Neural crest cell (in vitro differentiated cells): ENCODE data around the gene SYT8. TPM values are rescaled to one million over a fixed set of nuclear protein-coding genes. Genes with fewer than 3 reads are reported as not detected.

Source experiments
- DNase-seq: peaks from one replicate; pipeline ENCODE4 v3.0.0; 2021; ENCODE audit warnings: low read depth, mixed read lengths, low spot score
- H3K27ac Mint-ChIP-seq: one replicate; pipeline ENCODE4 v1.8.0; 2021; ENCODE audit warnings: mild to moderate bottlenecking, mixed read lengths; ENCODE audit not compliant: unreplicated experiment
- H3K27me3 Mint-ChIP-seq: 2 replicates; pipeline ENCODE4 v1.8.0; 2021; ENCODE audit warnings: low read depth, mild to moderate bottlenecking, mixed read lengths
- H3K36me3 Mint-ChIP-seq: 2 replicates; pipeline ENCODE4 v1.8.0; 2021; ENCODE audit warnings: low read depth, mild to moderate bottlenecking, mixed read lengths
- H3K4me1 Mint-ChIP-seq: 2 replicates; pipeline ENCODE4 v1.8.0; 2021; ENCODE audit warnings: mixed read lengths
- H3K4me3 Mint-ChIP-seq: one replicate; pipeline ENCODE4 v1.8.0; 2021; ENCODE audit warnings: mild to moderate bottlenecking, mixed read lengths
- H3K9me3 Mint-ChIP-seq: 2 replicates; pipeline ENCODE4 v1.8.0; 2021; ENCODE audit warnings: mixed read lengths
- total RNA-seq: library from RNA; stranded (reverse); gene quantifications from 2 replicates; pipeline ENCODE4 v1.2.1, GENCODE V29; 2021
- TF ChIP-seq, protein P1 (sequence below): fragments of 200-600 bp; sonication (generic); conservative IDR thresholded peaks from 2 replicates; pipeline ENCODE4 v1.5.0; 2021; ENCODE audit warnings: antibody characterized with exemption, mild to moderate bottlenecking

The SYT8 gene
- total RNA-seq, 1 donor from 2014 or later, result not detected

GRCh38 chr11:1864831-1865665, 30.3 kb downstream of the SYT8 start:
- H3K36me3 Mint-ChIP-seq, result no peaks in the 10 kb centered on the region
- no peak overlapping the region for H3K27ac Mint-ChIP-seq
- no peak for DNase-seq
- H3K27me3 Mint-ChIP-seq, result peaks cover 2% of the 10 kb centered on the region
- no peaks in the 10 kb centered on the region for H3K9me3 Mint-ChIP-seq
- TF ChIP-seq, protein P1, sequence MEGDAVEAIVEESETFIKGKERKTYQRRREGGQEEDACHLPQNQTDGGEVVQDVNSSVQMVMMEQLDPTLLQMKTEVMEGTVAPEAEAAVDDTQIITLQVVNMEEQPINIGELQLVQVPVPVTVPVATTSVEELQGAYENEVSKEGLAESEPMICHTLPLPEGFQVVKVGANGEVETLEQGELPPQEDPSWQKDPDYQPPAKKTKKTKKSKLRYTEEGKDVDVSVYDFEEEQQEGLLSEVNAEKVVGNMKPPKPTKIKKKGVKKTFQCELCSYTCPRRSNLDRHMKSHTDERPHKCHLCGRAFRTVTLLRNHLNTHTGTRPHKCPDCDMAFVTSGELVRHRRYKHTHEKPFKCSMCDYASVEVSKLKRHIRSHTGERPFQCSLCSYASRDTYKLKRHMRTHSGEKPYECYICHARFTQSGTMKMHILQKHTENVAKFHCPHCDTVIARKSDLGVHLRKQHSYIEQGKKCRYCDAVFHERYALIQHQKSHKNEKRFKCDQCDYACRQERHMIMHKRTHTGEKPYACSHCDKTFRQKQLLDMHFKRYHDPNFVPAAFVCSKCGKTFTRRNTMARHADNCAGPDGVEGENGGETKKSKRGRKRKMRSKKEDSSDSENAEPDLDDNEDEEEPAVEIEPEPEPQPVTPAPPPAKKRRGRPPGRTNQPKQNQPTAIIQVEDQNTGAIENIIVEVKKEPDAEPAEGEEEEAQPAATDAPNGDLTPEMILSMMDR, result no peak
- no peak overlapping the region for H3K4me3 Mint-ChIP-seq
- H3K4me1 Mint-ChIP-seq, result peaks cover 7% of the 10 kb centered on the region

- TF ChIP-seq, protein P1, result no peak
- H3K4me3 Mint-ChIP-seq, result no peak overlapping the region
- H3K4me1 Mint-ChIP-seq, result peaks cover 11% of the 10 kb centered on the region
- no peak overlapping the region for H3K27ac Mint-ChIP-seq
- DNase-seq, result no peak
- peaks cover 5% of the 10 kb centered on the region for H3K27me3 Mint-ChIP-seq
- no peaks in the 10 kb centered on the region for H3K36me3 Mint-ChIP-seq
- H3K9me3 Mint-ChIP-seq, result no peaks in the 10 kb centered on the region
These were observed 31.4 kb downstream of the SYT8 start for GRCh38 chr11:1866226-1866625.

DNA sequence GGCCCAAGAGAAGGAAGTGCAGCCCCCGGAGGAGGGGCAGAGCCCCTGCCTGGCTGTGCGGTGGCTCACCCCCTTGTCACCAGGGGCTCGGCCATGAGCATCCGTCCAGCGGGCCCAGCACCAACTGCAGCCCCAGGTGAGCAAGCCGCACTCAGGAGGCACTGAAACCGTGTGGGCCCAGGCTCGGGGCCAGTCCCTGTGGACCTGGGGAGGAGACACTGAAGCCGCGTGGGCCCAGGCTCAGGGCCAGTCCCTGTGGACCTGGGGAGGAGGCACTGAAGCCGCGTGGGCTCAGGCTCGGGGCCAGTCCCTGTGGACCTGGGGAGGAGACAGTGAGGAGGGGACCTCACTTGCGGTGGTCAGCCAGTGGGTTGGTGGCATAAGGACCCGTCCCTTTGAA, 32.0 kb downstream of the SYT8 start:
- Mint-ChIP-seq H3K9me3 (no peaks in the 10 kb centered on the region), H3K27ac (no peak overlapping the region), H3K4me3 (no peak overlapping the region), H3K4me1 (peaks cover 11% of the 10 kb centered on the region), H3K27me3 (peaks cover 5% of the 10 kb centered on the region), H3K36me3 (no peaks in the 10 kb centered on the region)
- TF ChIP-seq, protein P1, result no peak
- DNase-seq, result no peak

DNA sequence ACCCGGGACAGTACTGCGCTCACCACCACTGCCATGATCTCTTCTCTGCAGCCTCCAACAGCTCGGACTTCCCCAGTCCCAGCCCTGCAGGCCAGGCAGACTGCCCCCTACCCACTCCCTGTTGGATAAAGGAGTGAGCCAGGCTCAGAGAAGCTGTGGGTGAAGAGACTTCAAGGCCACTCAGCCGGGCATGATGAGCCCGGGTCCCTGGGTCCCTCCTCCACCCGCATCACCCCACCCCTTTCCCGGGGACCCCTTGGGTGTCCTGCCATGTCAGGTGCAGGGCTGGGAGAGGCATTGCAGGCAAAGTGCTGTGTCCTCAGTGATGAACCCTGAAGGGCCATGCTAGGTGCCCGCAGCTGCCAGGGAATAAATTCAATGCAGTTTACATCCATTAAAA, 32.6 kb downstream of the SYT8 start:
- H3K9me3 Mint-ChIP-seq, result no peaks in the 10 kb centered on the region
- H3K27me3 Mint-ChIP-seq, result peaks cover 5% of the 10 kb centered on the region
- H3K36me3 Mint-ChIP-seq, result no peaks in the 10 kb centered on the region
- H3K4me3 Mint-ChIP-seq, result no peak overlapping the region
- H3K4me1 Mint-ChIP-seq, result peaks cover 11% of the 10 kb centered on the region
- no peak overlapping the region for H3K27ac Mint-ChIP-seq
- TF ChIP-seq, protein P1, result no peak
- DNase-seq, result no peak

DNA sequence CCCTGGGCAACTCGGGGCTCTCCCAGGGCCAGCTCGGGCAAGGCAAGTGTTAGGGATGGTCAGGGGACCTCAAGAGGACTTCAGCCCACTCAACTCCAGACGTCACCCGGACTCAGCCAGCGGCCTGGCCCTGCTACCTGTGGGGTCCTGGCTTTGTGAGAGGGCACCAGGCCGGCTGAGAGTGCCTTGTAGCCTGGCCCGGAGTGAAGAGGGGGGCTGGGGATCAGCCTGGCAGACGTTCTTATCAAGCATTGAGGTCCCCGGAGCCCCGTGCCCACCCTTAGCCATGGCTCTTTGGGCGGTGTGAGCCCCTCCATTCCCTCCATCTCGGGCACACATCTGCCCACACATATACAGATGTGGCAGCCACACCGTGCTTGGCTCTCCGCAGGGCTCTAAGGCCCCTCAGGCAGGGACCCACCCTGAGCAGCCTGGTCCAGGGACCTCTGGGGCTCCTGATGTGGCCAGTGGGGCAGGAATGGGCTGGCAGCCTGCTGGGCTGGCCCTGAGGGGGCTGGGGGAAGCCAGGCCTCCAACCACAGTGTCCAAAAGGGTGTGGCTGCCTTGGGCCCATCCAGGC, 33.4 kb downstream of the SYT8 start:
- no peaks in the 10 kb centered on the region for H3K9me3 Mint-ChIP-seq
- TF ChIP-seq, protein P1, result no peak
- no peaks in the 10 kb centered on the region for H3K36me3 Mint-ChIP-seq
- H3K27me3 Mint-ChIP-seq, result peaks cover 3% of the 10 kb centered on the region
- no peak for DNase-seq
- H3K4me1 Mint-ChIP-seq, result peaks cover 11% of the 10 kb centered on the region
- H3K27ac Mint-ChIP-seq, result peak overlapping the region; percentile 27
- H3K4me3 Mint-ChIP-seq, result no peak overlapping the region
